SW480 (cell line): ENCODE measurements around the gene TPCN1.

Experiments used
- DNase-seq: peaks from one replicate; pipeline ENCODE4 v3.0.0-alpha.2; 2016; ENCODE audit warnings: low spot score

TPCN1 gene

DNA sequence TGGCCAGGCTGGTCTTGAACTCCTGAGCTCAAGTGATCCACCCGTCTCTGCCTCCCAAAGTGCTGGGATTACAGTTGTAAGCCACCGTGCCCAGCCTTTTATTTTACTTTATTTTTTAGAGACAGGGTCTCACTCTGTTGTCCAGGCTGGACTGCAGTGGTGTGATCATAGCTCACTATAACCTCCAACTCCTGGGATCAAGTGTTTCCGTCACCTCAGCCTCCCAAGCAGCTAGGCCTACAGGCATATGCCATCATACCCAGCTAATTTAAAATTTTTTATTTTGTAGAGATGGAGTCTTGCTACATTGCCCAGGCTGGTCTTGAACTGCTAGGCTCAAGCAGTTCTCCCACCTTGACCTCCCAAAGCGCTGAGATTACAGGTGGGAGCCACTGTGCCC, 3.7 kb downstream of the TPCN1 start:
- no peak for DNase-seq

DNA sequence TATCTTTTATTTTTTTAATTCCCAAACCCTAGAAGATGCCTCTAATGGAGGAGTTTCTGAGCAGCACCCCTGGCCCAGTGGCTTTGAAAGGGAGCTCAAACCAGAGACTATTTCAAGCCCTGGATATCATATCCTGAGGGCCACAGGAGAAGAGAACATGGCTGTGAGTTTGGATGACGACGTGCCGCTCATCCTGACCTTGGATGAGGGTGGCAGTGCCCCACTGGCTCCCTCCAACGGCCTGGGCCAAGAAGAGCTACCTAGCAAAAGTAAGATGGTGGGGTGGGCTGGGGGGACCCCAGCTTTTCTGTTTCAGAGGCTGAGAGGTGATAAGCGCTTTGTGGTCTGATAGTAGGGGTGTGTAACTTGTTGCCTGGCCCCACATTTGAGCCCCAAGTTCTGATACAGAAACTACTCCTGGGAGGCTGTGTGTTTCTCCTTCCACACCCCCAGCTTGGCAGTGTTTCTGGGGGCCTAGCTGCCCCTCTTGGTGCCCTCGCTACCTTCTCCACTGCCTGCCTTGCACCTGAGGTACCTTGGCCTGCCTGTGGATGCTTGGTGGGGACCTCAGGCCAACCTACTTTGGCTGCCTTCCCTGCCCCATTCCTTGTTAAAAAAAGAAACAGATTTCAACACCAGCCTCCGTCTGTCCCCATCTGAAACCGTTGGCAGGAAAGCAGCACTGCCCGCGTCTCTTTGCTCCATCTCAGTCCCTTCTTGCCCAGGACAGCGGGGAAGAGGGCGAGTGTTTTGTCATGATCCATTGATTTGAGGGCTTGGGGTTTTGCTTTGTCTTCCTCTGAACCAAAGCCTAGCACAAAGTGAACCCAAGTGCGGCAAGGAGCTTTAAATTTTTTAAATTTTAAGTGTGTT, 5.7 kb downstream of the TPCN1 start:
- DNase-seq, result no peak

DNA sequence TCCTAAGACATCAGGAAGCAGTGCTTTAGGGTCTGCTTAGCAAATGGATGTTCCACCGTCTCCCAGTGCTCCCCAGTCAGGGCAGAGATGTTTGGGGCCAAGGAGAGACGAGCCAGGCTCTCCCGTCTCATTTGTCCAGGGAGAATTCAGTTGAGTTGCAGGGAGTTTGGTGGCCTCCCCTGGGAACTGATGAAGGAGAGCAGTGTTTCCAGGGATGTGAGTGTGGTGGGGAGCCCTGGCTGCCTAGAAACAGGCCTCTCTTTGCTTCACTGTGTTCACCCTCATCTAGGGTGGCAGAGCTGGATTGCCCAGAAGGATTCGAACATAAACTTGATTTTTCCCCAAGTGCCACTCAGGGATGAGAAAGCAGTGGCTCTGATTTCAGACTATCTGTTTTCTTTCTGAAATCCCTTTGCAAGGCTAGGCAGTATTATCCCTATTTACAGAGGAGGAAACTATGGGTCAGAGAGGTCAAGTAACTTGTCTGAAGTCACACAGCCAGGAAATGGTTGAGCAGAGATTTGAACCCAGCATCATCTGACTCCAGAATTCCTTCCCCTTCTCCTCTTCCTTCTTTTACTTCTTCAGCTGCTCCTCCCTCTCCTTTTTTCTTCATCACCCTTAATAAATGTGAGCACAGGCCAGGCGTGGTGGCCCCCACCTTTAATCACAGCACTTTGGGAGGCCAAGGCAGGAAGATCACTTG, 6.6 kb downstream of the TPCN1 start:
- no peak for DNase-seq

DNA sequence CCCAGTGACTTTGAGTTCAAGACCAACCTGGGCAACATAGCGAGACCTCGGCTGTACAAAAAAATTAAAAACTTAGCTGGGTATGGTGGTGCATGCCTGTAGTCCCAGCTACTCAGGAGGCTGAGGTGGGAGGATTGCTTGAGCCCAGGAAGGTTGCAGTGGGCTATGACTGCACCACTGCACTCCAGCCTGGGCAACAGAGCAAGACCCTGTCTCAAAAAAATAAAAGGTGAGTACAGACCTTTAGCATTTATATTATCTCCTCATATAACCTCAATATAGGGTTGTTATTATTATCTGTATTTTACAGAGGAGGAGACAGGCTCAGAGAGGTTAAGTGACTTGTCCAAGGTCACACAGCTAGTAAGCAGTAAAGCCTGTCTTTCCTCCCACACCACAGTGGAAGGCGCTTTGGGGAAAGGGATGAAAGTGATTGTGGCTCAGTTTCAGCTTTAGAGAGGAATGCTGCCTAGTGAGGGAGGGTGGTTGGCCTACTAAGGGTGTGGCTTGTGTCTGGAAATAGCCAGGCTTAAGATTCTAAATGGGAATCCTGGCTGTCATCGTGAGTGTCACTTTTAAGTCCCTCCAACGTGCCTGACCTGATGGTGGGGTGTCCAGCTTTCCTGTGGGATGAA, 7.2 kb downstream of the TPCN1 start:
- DNase-seq, result no peak

DNA sequence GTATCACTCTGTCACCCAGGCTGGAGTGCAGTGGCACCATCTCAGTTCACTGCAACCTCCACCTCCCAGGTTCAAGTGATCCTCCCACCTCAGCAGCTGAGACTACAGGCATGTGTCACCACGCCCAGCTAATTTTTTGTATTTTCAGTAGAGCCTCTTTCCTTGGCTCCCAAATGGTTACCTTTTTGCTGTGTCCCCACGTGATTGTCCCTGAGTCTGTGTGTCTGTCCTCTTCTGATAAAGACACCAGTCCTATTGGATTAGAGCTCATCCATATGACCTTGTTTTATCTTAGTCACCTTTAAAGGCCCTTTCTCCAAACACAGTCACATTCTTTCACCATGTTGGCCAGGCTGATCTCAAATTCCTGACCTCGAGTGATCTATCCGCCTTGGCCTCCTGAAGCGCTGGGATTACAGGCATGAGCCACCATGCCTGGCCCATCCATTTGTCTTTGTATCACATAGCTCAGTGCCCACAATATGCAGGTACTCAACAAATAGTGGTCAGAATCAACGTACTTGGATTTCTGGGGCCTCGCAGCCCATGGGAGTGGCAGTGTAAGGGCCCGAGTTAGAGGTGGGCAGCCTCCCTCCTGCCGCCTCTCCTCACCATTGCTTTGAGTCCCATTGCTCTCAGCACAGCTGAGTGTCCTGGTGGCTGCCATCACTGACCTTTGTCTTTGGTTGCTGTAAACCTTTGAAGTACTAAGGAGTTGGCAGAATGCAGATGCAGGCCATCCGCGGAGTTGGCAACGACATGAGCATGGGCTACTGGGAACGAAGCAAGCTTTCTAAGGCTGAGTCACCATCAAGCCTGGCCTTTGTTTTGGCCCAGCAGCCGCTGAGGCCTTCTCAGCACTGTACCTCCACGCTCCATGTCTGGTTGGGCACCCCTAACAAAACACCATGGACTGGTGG, 9.3 kb downstream of the TPCN1 start:
- DNase-seq, result no peak

DNA sequence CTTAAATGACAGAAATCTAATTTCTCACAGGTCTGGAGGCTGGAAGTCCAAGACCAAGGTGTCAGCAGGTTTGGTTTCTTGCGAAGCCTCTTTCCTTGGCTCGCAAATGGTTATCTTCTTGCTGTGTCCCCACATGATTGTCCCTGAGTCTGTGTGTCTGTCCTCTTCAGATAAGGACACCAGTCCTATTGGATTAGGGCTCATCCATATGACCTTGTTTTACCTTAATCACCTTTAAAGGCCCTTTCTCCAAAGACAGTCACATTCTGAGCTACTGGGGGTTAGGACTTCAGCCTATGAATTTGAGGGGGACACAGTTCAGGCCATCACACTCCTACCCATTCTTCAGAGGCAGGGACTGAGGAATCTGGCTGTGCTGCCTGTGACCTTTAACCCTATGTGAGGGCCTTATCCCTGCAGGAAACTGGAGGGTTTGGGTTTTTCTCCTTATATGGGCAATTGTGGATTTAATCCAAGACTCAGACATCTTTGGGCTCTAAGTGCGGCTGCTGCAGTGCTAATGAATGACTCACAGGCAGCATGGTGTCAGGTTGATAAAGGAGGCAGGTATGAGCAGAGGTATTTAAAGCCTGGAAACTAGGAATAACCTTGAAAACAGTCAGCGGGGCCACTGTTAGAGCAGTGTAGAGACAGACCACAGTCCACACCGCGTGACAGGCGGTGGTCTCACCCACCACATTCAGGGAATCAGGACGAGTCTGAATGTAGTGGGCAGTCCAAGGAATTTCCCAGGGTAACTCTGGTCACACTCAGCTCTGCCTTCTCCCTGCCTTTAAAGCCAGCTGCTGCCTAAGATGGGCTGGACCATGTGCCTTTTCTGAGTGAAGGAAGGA, 10.2 kb downstream of the TPCN1 start:
- DNase-seq, result no peak

DNA sequence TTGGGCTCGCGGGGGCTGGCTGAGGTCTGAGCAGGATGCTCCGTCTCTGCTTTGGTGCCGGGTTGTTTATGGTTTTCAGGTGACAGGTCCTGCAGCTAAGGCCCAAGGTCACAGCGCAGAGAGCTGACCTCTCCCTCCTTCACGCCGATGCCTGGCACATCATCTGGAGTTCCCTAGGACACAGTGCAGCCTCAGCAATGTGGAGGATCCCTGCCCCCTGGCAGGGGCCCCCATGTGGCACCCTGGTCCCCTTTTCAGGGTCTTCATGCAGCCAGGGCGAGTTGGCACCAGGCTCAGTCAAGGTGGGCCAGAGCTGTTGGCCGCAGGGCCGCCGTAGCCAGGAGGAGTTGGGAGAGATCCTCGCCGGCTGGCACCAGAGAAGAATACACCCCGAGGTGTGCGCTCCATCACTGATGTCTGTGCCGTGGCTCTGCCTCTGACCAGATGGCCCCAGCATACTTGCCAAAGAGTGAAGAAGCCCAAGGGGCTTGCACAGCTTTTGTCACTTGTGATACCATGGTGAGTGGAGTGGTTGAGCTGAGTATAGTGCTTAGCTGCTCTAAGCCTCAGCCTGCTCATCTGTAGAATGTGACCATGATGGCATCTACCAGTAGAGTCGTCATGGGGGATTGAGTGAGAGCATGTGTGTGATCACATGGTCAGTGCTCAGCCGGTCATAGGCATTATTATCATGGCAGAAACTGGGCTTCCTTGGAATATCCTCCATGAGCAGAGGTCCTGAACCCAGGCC, 11.0 kb downstream of the TPCN1 start:
- DNase-seq, result no peak

DNA sequence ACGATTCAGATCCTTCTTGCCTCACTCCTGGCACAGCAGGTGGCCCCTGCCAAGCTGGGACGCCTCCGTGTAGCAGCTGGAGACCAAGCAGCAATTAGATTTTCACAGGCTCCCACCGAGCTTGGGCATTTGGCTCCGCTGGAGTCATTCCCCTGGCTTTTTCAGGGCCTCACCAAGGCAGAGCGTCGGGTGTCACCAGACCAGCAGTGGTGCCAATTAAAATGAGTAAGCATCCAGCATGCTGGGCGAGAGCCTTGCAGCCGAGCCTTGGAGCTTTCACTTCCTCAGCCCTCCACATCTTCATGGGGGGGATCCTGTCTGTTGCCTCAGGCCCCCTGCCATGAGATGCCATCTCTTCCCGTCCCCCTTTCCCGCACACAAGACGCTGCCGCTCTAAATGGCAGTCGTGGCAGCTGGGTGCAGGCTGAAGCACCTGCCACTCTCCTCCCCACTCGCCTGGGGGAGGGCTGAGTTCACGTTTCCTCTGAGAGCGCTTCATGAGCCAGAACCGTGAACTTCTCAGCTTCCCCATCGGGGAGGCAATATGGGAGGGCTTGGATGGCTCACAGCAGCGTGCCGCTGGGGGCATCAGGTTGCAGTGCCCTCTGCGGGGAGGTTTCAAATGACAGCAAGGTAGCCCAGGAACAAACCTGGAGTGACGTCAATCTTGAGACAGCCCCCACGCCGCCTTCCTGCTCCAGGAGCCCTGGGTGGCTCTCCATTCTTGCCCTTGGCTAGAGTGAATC, 11.7 kb downstream of the TPCN1 start:
- no peak for DNase-seq

DNA sequence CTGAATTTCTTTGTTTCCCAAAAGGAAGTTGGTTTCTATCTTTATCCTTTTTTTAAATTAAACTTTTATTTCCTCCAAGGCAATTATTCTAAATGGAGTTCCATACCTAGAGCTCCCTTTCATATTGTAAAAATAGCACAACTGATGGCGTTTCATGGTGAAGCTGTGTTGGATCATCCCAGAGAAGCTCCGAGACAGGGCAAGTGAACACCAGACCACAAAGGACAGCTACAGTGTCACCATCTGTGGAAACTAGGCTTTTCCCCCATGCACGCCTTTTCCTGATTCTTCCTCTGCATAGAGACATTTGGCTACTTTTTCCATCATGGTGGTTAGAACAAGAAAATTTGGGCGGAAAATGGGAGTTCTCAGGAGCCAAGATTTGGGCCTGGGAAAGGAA, 12.7 kb downstream of the TPCN1 start:
- DNase-seq, result no peak

DNA sequence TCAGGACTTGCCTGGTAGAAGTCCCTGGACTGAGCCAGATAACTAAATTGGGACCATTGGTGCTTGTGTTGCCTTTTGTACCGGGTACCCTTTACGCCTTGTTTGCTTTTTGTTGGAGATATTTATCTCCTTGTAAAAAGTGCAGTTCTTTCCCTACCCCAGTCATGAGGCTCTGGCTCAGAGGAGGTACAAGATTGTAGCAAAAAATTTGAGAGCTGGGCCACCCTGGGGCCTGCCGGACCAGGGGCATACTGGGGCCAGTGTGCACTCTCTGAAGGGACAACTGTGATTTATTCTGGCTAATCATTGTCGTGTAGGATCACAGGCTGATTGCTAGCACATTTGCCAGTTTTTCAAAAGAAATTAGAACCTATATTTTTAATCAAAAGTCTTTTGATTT, 13.2 kb downstream of the TPCN1 start:
- DNase-seq, result no peak

DNA sequence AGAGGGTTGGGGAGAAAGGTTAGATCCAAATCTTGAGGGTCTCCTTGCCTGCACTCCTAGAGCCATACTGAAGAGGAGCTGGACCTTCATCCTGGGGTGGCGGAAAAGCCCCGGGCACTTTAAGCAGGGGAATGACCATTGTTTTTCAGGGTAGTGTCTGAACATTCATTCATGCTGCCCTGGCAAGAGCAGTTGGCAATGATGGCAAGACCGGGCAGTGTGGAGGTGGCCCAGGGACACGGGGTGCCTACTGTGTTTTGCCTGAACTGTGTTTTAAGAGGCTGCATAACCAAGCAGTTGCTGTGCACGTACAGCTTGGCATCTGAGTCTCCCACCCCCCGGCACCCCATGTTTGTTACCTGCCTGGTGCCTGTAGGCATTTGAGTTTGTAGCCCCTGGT, 14.7 kb downstream of the TPCN1 start:
- no peak for DNase-seq

DNA sequence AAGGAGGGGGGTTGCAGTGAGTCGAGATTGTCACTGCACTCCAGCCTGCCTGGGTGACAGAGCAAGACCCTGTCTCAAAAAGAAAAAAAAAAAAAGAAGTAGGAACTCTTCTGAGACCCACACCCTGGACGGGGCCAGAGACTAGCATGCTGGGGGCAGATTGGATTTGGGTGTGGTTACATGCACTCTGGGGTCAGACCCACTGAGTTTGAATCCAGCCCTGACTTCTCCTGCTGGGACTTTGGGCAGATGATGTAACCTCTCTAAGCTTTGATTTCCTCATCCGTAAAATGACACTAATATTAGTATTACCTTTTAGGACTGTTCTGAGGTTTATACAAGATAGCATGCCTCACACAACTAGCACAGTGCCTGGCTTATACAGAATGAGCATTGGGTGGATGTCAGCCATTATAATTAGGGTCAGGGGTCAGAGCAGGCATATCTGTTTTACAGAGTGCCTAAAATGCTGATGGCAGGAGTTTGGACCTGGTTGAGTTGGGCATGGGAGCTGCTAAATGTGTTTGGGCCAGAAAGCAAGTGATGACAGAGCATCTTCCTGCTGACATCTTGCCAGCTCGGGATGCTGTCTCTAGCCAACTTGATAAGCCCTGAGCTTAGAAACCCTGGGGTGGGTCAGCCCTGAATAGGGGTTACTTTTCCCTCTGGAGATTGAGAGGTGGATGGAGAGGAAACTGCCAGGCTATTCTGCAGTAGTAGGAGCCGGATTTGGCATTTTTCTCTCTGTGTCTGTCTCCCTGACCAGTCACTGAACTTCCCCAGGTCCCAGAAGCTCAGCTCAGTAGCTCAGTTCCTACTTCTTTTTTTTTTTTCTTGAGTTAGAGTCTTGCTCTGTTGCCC, 15.5 kb downstream of the TPCN1 start:
- DNase-seq, result no peak

DNA sequence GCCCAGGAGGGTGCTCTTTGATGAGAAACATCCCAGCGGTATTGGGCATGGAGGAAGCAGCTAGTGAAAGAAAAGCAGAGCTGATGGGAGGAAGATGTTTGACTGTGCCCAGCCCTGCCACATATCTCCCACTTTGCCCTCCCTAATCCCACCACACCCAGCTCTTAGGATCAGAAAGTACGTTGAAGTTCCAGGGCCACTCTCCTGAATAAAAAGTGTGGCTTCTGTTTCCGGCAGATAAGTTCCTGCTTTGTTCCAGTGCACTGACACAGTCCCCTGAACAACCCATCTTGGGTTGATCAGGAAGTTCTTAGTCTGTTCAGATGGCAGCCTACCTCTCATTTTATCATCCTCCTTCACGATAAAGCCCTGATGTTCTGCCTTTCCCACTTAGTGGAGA, 16.5 kb downstream of the TPCN1 start:
- DNase-seq, result no peak

DNA sequence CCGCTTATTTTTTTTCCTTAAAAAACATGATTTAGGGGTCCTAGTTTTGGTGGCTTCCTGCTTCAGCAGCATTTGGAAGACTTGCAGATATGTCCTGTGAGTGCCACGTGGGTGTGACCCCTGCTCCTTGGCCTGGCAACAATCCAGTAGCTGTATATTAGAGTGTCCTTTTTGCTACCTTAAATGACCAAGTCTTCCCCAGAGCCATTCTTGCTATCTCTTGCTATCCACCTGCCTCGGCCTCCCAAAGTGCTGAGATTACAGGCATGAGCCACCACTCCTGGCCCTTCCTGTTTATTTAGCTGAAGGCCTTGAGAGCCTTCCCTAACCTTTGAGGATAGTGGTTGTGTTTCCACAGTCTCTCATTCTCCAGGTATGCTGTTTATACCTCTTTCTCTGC, 17.0 kb downstream of the TPCN1 start:
- DNase-seq, result no peak

DNA sequence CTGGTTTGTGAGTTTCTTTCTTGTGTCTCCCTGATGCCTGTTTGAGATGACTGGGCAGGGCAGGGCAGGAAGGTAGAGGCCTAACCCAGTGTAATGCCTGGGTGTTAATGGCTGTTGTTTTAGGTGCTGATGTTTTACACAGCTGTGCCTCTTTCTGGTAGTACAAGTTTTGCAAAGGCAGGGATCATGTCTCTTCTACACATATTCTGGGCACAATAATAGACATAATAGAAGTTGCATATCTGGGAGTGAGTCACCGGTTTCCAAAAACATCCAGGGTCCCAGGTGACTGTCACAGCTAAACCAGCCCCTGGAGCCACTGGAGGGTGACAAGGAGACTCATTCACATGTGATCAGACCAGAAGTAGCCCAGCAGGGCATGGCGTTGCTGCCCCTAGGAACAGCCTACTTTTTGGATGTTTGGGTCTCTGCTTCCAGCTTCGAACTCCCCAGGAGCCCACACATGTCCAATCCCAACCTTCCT, 18.1 kb downstream of the TPCN1 start:
- no peak for DNase-seq

DNA sequence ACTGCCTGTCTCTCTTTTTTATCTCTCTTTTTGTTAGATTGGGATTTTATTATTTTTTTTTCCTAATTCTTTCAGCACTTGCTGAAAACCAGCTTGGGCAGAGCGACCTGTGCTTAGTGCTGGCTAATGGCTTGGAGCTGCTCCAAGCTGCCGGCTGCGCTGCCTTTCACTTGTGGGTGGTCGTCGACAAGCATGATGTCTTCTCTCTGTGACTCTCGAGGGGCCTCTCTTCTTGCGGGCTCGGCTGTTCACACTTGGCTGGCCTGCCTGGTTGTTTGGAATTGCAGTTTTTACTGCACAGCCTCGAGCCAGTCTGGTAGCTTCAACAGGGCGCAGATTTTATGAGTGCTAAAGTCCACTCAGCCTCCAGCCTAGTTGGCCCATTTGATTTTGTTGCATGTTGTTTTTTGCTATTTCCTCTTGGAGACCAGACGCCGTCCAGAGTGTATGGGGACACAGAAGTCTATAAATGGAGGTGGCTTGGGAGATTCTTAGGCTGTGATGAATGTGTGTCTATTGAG, 18.6 kb downstream of the TPCN1 start:
- no peak for DNase-seq

DNA sequence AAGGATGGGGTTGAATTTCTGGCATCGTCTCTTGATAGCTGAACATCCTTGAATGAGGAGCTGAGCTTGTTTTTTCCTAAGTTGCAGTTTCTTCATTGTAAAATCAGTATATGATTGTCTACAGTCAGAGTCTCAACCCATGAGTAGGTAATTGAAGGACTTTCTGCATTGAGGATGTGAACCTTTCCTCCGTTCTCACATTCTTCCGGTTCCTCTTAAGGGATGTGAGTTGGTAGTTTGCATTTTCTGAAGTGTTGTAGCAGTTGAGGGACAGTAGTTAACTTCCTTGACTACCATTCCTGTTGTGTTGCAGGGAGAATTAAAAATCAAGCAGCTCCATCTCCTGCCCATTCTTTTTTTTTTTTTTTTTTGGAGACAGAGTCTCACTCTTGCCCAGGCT, 19.1 kb downstream of the TPCN1 start:
- DNase-seq, result no peak
